Retinal pigment epithelial cell (primary cell): Measurements from ENCODE around the gene CADM3.

Experiments used
- DNase-seq: peaks from one replicate; pipeline ENCODE4 v3.0.0-alpha.2; 2010; ENCODE audit warnings: low read depth
- H3K4me3 ChIP-seq: 2 replicates; pipeline ENCODE4 v1.5.1; 2011; ENCODE audit warnings: mild to moderate bottlenecking, low read length, control low read depth, moderate library complexity
- TF ChIP-seq, protein P1 (sequence below): conservative IDR thresholded peaks from 2 replicates; pipeline ENCODE4 v1.5.1; 2011; ENCODE audit warnings: low read depth, low read length, control low read depth, inconsistent platforms

Gene CADM3

DNA sequence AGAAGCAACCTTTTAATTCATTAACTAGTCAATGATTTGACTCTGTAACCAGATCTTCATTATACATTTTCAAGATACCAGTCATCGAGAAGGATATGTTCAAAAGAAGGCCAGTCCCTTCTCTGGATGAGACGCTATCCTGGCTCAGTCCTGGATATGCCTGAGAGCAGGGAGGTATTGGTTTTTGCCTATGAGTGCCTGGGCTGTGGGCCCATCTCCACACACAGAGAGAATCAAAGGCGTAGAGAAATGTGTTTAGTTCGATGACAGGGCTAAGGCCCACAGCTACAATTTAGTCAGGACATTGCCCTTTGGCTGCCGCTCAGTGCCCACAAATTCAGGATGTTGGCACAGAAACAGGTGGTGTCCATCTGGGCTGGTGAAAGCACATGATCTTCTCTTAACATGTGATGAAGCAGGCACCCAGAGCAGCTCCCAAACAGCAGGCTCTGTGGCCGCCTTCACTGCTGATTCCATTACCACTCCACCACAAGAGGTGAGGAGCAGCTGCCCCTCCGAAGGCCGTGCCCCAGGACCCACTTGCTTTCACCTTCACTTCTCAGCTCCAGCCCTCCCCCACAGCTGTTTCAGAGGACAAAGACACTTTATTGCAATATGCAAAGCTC, 58.0 kb downstream of the CADM3 start:
- TF ChIP-seq, protein P1, sequence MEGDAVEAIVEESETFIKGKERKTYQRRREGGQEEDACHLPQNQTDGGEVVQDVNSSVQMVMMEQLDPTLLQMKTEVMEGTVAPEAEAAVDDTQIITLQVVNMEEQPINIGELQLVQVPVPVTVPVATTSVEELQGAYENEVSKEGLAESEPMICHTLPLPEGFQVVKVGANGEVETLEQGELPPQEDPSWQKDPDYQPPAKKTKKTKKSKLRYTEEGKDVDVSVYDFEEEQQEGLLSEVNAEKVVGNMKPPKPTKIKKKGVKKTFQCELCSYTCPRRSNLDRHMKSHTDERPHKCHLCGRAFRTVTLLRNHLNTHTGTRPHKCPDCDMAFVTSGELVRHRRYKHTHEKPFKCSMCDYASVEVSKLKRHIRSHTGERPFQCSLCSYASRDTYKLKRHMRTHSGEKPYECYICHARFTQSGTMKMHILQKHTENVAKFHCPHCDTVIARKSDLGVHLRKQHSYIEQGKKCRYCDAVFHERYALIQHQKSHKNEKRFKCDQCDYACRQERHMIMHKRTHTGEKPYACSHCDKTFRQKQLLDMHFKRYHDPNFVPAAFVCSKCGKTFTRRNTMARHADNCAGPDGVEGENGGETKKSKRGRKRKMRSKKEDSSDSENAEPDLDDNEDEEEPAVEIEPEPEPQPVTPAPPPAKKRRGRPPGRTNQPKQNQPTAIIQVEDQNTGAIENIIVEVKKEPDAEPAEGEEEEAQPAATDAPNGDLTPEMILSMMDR: no peak
- no peak for DNase-seq
- H3K4me3 ChIP-seq: no peak overlapping the region

DNA sequence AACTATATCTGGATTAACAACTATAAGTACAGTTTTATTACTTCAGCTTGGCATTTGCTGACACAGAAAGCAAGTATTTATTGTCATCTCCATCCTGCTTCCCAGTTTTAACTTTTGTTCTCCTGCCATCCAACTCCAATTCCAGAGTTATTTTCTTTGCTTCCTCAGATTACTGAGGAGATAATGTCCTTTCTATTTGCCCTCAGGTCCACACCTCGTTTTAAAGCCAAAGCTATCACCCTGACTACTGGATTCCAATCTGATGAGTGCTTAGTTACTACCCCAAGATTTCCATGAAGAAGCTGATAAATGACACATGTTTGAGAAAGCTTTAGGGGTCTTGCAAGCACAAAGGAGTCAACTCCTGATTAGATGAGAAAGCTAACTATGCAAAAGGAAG, 58.5 kb downstream of the CADM3 start:
- no peak for DNase-seq
- H3K4me3 ChIP-seq: no peak overlapping the region
- TF ChIP-seq, protein P1: no peak

DNA sequence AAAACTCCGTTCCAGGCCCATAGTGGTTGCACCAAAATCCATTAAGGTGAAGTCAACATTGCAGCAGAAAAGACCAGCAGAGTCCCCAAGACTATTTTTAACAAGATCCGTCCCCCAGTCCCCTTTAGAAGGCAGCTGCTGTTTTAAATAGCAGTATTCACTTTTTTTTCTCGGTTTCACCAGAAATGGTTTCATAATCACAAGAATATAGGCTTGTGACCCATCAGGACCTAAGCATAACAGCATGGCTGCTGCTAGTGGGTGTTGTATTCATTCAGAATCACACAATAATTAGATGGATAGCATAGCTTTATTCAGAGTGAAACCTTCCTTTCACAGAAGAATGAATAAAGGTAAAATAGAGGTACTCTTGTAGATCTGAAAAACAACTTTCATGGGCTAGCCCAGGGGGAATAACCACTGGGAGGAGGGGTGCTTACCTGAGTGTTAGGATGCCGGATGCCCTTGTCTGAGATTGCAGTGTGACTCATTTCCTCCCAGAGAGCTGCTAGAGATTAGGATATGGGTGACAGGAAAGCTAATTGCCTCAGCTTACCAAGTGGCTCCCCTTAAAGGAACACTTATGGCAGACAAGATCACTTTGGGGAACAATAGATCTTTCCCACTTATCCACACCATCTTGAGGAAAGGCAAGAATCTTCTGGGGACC, 68.3 kb downstream of the CADM3 start:
- DNase-seq: no peak
- no peak overlapping the region for H3K4me3 ChIP-seq
- TF ChIP-seq, protein P1: no peak

DNA sequence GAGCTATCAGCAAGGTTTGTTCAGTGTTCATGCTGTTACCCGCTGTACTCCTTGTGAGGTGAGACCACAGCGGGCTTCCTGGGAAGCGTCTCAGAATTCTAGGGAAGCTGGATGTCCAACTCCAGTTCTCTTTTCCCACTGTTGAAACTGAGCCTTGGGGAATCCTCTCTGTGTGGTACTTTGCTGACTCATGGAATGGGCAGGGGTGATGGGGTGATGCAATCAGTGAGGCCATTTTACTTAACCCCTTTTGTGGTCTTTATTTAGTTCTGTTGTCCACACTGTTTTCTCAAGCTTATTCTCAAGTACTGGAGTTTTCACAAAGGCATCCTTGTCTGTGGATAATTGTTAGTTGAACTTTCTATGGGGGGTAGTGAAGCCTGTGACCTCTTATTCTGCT, 75.9 kb downstream of the CADM3 start:
- H3K4me3 ChIP-seq: no peak overlapping the region
- DNase-seq: no peak
- TF ChIP-seq, protein P1: no peak

DNA sequence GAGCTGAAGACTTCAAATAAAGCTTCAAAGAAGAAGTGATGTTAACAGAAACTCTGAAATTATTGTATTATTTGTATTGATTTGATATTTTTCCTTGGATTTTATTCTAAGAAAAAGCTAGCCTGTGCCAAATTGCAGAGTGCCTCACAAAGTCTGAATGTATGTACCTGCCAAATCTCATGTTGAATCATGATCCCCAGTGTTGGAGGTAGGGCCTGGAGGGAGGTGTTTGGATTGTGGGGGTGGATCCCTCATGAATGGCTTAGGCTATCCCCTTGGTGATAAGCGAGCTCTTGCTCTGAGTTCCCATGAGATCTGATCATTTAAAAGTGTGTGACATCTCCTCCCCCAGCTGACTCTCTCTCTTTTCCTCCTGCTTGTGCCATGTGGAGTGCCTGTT, 76.9 kb downstream of the CADM3 start:
- H3K4me3 ChIP-seq: no peak overlapping the region
- no peak for DNase-seq
- TF ChIP-seq, protein P1: no peak

DNA sequence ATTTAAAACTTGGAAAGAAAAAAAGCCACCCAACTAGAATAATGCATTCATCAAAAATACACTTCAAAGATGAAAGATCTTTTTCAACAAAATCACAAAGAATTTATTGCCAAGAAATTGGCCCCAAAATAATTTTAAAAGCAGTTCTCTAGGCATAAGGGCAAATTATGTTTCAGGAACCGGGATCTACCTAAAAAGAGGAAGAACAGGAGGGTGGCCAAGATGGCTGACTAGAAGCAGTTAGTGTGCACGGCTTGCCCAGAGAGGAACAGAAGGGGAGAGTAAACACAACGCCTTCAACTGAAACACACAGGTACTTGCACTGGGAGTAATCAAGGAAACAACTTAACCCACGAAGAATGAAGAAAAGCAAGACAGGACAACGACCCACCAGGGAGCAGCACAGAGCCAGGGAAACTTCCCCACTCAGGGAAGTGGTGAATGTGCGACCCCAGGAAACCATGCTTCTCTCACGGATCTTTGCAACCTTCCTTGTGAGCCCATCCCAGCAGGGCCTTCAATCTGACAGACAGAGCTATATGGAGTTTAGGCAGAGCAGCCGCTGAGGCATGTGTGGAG, 79.3 kb downstream of the CADM3 start:
- H3K4me3 ChIP-seq: no peak overlapping the region

More for the DNA sequence above, 79.3 kb downstream of the CADM3 start:
- DNase-seq: no peak
- TF ChIP-seq, protein P1: no peak
